Smooth muscle cell (in vitro differentiated cells): ENCODE measurements around the gene MGA. TPM values are rescaled to one million over a fixed set of nuclear protein-coding genes. Genes with fewer than 3 reads are reported as not detected.
A peak's percentile ranks its signal among the peaks of the same experiment; 100 is the strongest.

Experiments used
- DNase-seq: peaks from one replicate; lab custom pipeline; 2025; ENCODE audit not compliant: unreplicated experiment; lab: John Stamatoyannopoulos, UW
- H2AFZ ChIP-seq: fragments of 200-600 bp; sonication (generic); 2 replicates; pipeline ENCODE4 v1.6.0; 2016; ENCODE audit warnings: antibody characterized with exemption, low read depth, mild to moderate bottlenecking
- H3F3A ChIP-seq: fragments of 200-600 bp; sonication (generic); 2 replicates; pipeline ENCODE4 v1.6.0; 2017; ENCODE audit warnings: antibody characterized with exemption, low read depth
- H3K27ac ChIP-seq: fragments of 200-600 bp; sonication (generic); 2 replicates; pipeline ENCODE4 v1.5.1; 2016; ENCODE audit warnings: low read depth, mild to moderate bottlenecking
- H3K27me3 ChIP-seq: fragments of 200-600 bp; sonication (generic); 2 replicates; pipeline ENCODE4 v1.6.1; 2016; ENCODE audit warnings: low read depth, mild to moderate bottlenecking
- H3K36me3 ChIP-seq: fragments of 200-600 bp; sonication (generic); 2 replicates; pipeline ENCODE4 v1.5.1; 2016; ENCODE audit warnings: low read depth
- H3K4me1 ChIP-seq: fragments of 200-600 bp; sonication (generic); 2 replicates; pipeline ENCODE4 v1.5.1; 2016; ENCODE audit warnings: low read depth
- H3K4me2 ChIP-seq: fragments of 200-600 bp; sonication (generic); 2 replicates; pipeline ENCODE4 v1.6.0; 2016; ENCODE audit warnings: mild to moderate bottlenecking
- H3K4me3 ChIP-seq: fragments of 200-600 bp; sonication (generic); 2 replicates; pipeline ENCODE4 v1.5.1; 2016; ENCODE audit warnings: mild to moderate bottlenecking
- H3K79me2 ChIP-seq: fragments of 200-600 bp; sonication (generic); 2 replicates; pipeline ENCODE4 v1.6.0; 2016; ENCODE audit warnings: low read depth, mild to moderate bottlenecking
- H3K9ac ChIP-seq: fragments of 200-600 bp; sonication (generic); 2 replicates; pipeline ENCODE4 v1.6.0; 2016; ENCODE audit warnings: low read depth
- H3K9me3 ChIP-seq: fragments of 200-600 bp; sonication (generic); replicated peaks from 2 replicates; pipeline ENCODE4 v1.5.1; 2016; ENCODE audit warnings: low read depth
- H4K20me1 ChIP-seq: fragments of 200-600 bp; sonication (generic); 2 replicates; pipeline ENCODE4 v1.6.0; 2016; ENCODE audit warnings: low read depth
- WGBS: methylation state at CpG from one replicate; pipeline ENCODE4 v1.1.7; 2016; ENCODE audit warnings: low lambda C conversion rate; 5-methylcytosine and 5-hydroxymethylcytosine counted together
- polyA plus RNA-seq: library from polyadenylated mRNA; unstranded; fragments of >200 nt; fragmentation: Nextera tagmentation; extraction: Ambion mirVana; gene quantifications from 2 replicates; pipeline ENCODE4 v1.2.1, GENCODE V29; 2016
- total RNA-seq: library from RNA; depleted of rRNA; stranded (reverse); fragments of >200 nt; gene quantifications from 2 replicates; pipeline ENCODE4 v1.2.3, GENCODE V29; 2014
- TF ChIP-seq, protein P1 (sequence below): fragments of 200-600 bp; sonication (generic); IDR thresholded peaks from 2 replicates; pipeline ENCODE4 v1.5.1; 2017; ENCODE audit warnings: borderline replicate concordance, mild to moderate bottlenecking, antibody characterized with exemption; ENCODE audit not compliant: insufficient read depth, poor library complexity, severe bottlenecking

Gene MGA
- total and polyA plus RNA-seq, 2 experiments from 2014 or later = 5.5 to 52.9 TPM

GRCh38 chr15:41777421-41777973 lies 117.3 kb downstream of the MGA start:
- TF ChIP-seq, protein P1, sequence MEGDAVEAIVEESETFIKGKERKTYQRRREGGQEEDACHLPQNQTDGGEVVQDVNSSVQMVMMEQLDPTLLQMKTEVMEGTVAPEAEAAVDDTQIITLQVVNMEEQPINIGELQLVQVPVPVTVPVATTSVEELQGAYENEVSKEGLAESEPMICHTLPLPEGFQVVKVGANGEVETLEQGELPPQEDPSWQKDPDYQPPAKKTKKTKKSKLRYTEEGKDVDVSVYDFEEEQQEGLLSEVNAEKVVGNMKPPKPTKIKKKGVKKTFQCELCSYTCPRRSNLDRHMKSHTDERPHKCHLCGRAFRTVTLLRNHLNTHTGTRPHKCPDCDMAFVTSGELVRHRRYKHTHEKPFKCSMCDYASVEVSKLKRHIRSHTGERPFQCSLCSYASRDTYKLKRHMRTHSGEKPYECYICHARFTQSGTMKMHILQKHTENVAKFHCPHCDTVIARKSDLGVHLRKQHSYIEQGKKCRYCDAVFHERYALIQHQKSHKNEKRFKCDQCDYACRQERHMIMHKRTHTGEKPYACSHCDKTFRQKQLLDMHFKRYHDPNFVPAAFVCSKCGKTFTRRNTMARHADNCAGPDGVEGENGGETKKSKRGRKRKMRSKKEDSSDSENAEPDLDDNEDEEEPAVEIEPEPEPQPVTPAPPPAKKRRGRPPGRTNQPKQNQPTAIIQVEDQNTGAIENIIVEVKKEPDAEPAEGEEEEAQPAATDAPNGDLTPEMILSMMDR = no peak
- no peak overlapping the region for H3K4me3 ChIP-seq
- no peak for DNase-seq
- H3F3A ChIP-seq = peaks cover 37% of the 10 kb centered on the region
- peak overlapping the region; percentile 37 for H3K4me2 ChIP-seq
- H3K9ac ChIP-seq = no peak overlapping the region
- 88% methylated on average over 1 of the region's 1 CpG for WGBS
- H3K27ac ChIP-seq = no peak overlapping the region
- H3K36me3 ChIP-seq = no peaks in the 10 kb centered on the region
- H4K20me1 ChIP-seq = peaks cover 63% of the 10 kb centered on the region
- peaks cover 48% of the 10 kb centered on the region for H3K4me1 ChIP-seq
- no peaks in the 10 kb centered on the region for H3K27me3 ChIP-seq
- peaks cover 15% of the 10 kb centered on the region for H3K79me2 ChIP-seq
- H2AFZ ChIP-seq = no peak overlapping the region
- no peaks in the 10 kb centered on the region for H3K9me3 ChIP-seq

DNA sequence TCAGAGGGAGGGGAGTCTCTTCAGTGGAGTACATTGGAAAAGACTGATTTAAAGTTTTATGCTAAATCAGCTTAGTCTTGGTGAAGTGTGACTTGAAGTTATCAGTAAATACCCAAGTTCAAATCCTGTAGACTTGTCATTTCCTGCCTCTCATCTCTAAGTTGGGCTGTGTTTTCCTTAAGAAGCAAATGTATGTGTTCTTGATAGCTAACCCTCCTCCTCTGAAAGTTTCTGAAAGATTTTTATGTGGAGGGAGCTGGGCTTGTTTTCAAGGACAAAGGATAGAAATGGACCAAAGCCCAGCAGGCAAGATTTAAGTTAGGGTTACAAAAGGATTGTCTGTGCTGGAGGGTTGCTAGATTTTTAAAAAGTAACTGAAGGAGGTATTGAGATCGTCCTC lies 118.3 kb downstream of the MGA start:
- no peaks in the 10 kb centered on the region for H3K9me3 ChIP-seq
- peaks cover 27% of the 10 kb centered on the region for H3F3A ChIP-seq
- H3K27me3 ChIP-seq = no peaks in the 10 kb centered on the region
- no peak overlapping the region for H3K4me3 ChIP-seq
- peaks cover 73% of the 10 kb centered on the region for H4K20me1 ChIP-seq
- no peaks in the 10 kb centered on the region for H3K36me3 ChIP-seq
- 72% methylated on average over 1 of the region's 1 CpG for WGBS
- TF ChIP-seq, protein P1 = no peak
- H2AFZ ChIP-seq = no peak overlapping the region
- H3K4me2 ChIP-seq = peak overlapping the region; percentile 37
- H3K9ac ChIP-seq = no peak overlapping the region
- H3K27ac ChIP-seq = peak overlapping the region; percentile 34
- H3K4me1 ChIP-seq = peaks cover 40% of the 10 kb centered on the region
- H3K79me2 ChIP-seq = peaks cover 25% of the 10 kb centered on the region
- no peak for DNase-seq

DNA sequence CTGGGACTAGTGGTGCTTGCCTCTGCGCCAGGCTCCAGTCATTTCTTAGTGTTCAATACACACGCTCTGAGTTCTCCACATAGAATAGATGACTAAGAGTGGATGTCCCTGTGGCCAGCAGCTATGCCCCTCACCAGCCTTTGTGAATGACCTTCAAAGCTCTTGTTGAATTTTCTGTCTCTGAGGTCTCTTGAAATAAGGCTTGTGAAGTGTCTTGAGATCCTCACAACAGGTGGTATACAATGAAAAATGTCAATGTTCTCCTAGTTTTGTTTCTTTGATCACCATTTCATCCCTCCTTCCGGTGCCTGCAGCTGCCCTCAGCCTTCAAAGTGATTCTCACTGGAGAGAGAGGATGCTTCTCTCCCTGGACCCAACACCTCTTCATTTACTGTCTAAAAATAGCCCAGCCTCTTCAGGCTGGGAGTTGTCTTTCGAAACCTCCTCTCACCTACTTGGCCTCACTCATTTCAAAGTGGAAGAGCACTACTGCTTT lies 119.5 kb downstream of the MGA start:
- no peak overlapping the region for H3K9ac ChIP-seq
- no peaks in the 10 kb centered on the region for H3K9me3 ChIP-seq
- DNase-seq = no peak
- no peaks in the 10 kb centered on the region for H3K36me3 ChIP-seq
- peak overlapping the region; percentile 48 for H3K27ac ChIP-seq
- H3K27me3 ChIP-seq = no peaks in the 10 kb centered on the region
- H3K79me2 ChIP-seq = peaks cover 32% of the 10 kb centered on the region
- TF ChIP-seq, protein P1 = no peak
- H4K20me1 ChIP-seq = peaks cover 74% of the 10 kb centered on the region
- peaks cover 40% of the 10 kb centered on the region for H3K4me1 ChIP-seq
- H2AFZ ChIP-seq = no peak overlapping the region
- no peak overlapping the region for H3K4me3 ChIP-seq
- 80% methylated on average over 4 of the region's 4 CpGs for WGBS
- peaks cover 23% of the 10 kb centered on the region for H3F3A ChIP-seq
- H3K4me2 ChIP-seq = peak overlapping the region; percentile 38

GRCh38 chr15:41780266-41780665 lies 120.1 kb downstream of the MGA start:
- H2AFZ ChIP-seq = no peak overlapping the region
- no peaks in the 10 kb centered on the region for H3K9me3 ChIP-seq
- H4K20me1 ChIP-seq = peaks cover 80% of the 10 kb centered on the region
- H3K9ac ChIP-seq = no peak overlapping the region
- peaks cover 38% of the 10 kb centered on the region for H3K4me1 ChIP-seq
- peak overlapping the region; percentile 48 for H3K27ac ChIP-seq
- TF ChIP-seq, protein P1 = no peak
- DNase-seq = no peak
- no peaks in the 10 kb centered on the region for H3K27me3 ChIP-seq
- no peak overlapping the region for H3K4me3 ChIP-seq
- H3K79me2 ChIP-seq = peaks cover 37% of the 10 kb centered on the region
- H3K36me3 ChIP-seq = no peaks in the 10 kb centered on the region
- 39% methylated on average over 2 of the region's 2 CpGs for WGBS
- H3F3A ChIP-seq = peaks cover 23% of the 10 kb centered on the region
- peak overlapping the region; percentile 38 for H3K4me2 ChIP-seq
